Adipose tissue (tissue), 3 donors: Measurements from ENCODE around the gene TNKS1BP1. TPM values are rescaled to one million over a fixed set of nuclear protein-coding genes. Genes with fewer than 3 reads are reported as not detected.

ENCODE experiments used
- H3K27ac ChIP-seq: one replicate; pipeline ENCODE4 v1.5.1; 2013; ENCODE audit warnings: low read depth, low read length
- WGBS, 3 donors: extraction: QIAGEN DNeasy Blood & Tissue Kit; methylation state at CpG; one replicate each; pipeline ENCODE4 v1.1.7; 2013; 5-methylcytosine and 5-hydroxymethylcytosine counted together
- polyA plus RNA-seq, 3 donors: library from polyadenylated mRNA; stranded (reverse); fragments of 200-250 nt; gene quantifications; one replicate each; pipeline ENCODE4 v1.2.3, GENCODE V29; 2013
- donor health status: healthy with polysubstance abuse.
- donor health status: Bipolar disorder and iron deficiency.
- donor health status: healthy.

TNKS1BP1 gene
- polyA plus RNA-seq, 3 donors, result 69.8 to 237 (median 176) TPM

DNA sequence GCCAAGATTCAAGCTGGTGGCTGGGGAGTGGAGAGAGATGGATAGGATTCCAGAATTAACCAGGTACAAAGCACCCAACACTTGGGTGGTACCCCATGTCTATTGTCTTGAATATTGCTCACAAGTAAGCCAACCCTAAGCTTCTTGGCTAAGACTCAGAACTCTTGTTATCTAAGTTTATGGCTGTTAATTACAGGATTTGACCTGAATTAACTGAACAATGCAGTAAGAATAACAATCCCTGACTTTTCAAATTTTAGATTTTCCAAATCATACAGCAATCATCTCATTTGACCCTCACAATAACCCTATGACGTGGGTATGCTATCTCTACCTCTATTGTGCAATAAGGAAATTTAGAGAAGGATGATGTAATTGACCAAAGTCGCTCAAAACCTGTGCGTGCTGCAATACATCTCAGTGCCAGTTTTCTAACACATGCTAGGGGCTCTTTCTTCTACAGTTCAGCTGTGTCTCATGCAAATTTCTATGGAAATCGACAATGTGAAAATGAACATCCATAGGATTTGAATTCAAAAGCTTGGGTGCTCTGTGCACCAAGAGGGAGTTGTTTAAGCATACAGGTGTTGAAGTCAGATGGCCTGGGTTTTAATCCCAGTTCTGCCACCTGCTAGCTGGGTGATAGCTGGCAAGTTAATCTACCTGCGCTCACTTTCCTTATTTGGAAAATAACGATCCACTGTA is 47.6 kb downstream of the TNKS1BP1 start:
- WGBS, 3 donors, result 49 to 55% (median 50%) methylated on average over 6 of the region's 6 CpGs
- no peak overlapping the region for H3K27ac ChIP-seq

DNA sequence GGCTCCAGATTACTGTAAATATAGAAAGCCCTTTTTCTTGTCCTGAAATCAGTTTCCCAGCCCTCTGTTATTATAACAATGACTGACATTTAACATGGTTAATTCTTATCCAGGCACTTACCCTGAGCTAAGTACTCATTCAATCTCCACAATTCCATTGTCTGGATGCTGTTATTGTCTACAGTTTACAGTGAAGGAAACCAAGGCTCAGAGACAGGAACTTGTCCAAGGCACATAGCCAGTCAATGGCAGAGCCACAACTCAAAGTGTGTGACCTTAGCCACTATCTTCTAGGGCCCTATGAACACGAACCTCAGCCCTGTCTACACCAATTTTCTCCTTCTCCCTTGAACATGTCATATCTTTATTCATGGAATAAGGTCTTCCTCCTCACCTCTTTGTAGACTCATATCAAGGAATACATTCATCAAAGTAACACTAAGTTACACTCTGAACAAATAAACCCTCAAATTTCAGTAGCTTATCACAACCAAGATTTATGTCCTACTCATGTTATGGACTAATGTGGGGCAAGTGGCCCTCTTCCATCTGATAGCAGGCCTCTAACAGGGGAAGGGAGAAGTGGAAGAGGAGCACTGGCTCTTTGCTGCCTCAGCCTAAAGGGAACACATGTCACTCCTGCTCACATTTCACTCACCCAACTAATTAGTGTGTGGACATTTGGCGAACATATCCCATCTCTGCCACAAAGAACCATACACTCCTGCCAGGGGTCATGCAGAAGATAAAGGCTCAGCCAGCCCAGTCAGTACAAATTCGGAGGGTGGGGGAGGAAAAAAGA is 48.4 kb downstream of the TNKS1BP1 start:
- WGBS, 3 donors, result 64 to 67% (median 66%) methylated on average over 3 of the region's 3 CpGs
- no peak overlapping the region for H3K27ac ChIP-seq

- no peak overlapping the region for H3K27ac ChIP-seq
- 44 to 54% (median 47%) methylated on average over 3 of the region's 3 CpGs for WGBS, 3 donors
Observed at GRCh38 chr11:57275582-57275981, 49.2 kb downstream of the TNKS1BP1 start.

GRCh38 chr11:57274904-57275498 is 49.8 kb downstream of the TNKS1BP1 start:
- H3K27ac ChIP-seq, result no peak overlapping the region
- WGBS, 3 donors, result 36 to 41% (median 39%) methylated on average over 1 of the region's 1 CpG

- WGBS, 3 donors, result 92 to 95% (median 93%) methylated on average over 4 of the region's 4 CpGs
Observed at GRCh38 chr11:57273448-57274058, 51.2 kb downstream of the TNKS1BP1 start.

GRCh38 chr11:57269571-57270021 is 55.2 kb downstream of the TNKS1BP1 start:
- H3K27ac ChIP-seq, result no peak overlapping the region
- WGBS, 3 donors, result 9 to 36% (median 19%) methylated on average over 3 of the region's 3 CpGs

More at GRCh38 chr11:57273448-57274058, 51.2 kb downstream of the TNKS1BP1 start:
- no peak overlapping the region for H3K27ac ChIP-seq

DNA sequence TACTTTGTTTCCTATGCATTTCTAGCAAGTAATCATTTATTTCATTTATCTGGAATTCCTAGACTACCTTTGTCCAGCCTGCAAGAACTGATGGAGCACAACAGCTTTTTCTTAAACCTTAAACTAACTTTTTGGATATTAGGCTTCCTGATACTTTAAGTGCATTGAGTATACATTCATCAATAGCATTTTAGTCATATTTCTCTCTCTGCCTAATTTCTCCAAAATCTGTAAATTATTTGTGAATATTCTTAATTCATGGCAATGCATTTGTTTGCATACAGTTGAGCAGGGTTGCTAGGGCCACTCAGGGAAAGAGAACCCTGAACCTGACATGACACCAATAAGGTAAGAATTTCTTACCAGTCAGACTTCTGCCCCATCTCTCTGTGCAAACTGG is 58.6 kb downstream of the TNKS1BP1 start:
- H3K27ac ChIP-seq, result no peak overlapping the region

DNA sequence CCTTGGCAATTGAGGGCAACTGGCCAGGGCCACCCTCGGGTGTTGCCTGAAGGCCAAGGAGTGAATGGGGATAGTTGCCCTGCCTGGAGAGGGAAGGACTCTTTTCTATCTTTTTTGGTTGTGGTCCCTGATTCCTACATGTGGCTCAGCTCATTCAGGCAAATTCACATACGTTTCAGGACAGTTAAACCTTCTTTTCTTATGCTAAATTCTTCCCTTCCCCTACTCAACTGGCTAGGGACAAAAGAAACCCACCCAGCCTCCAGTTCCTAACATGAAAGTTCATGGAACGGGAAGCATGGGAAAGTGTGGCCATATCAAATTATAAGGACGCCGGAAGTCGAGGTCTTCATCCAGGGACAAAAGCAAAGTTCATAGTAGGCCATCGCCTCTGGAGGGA is 61.4 kb downstream of the TNKS1BP1 start:
- WGBS, 3 donors, result 86 to 92% (median 89%) methylated on average over 7 of the region's 7 CpGs
- no peak overlapping the region for H3K27ac ChIP-seq

- WGBS, 3 donors, result 71 to 73% (median 73%) methylated on average over 4 of the region's 4 CpGs
- no peak overlapping the region for H3K27ac ChIP-seq
Observed at GRCh38 chr11:57262157-57262556, 62.6 kb downstream of the TNKS1BP1 start.

GRCh38 chr11:57260937-57261783 is 63.6 kb downstream of the TNKS1BP1 start:
- 46 to 57% (median 54%) methylated on average over 5 of the region's 5 CpGs for WGBS, 3 donors
- H3K27ac ChIP-seq, result no peak overlapping the region

GRCh38 chr11:57256119-57256518 is 68.6 kb downstream of the TNKS1BP1 start:
- H3K27ac ChIP-seq, result no peak overlapping the region

DNA sequence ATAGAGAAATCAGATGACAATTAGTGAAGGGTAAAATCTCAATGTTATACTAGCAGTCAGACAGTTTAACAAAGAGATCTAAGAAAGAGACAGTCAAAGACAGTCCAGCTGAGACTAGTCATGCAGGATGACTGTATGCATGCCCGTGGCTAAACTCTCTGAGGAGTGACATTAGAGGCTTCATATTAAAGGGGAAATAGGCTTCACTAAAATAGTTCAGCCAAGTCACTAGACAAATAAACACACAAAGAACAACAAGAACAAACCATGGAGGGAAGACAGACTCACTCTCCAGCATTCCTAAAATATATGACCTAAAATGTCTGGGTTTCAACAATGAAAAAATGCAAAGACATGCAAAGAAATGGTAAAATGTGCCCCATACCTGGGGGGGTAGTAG is 69.1 kb downstream of the TNKS1BP1 start:
- H3K27ac ChIP-seq, result no peak overlapping the region
- 22 to 51% (median 34%) methylated on average over 1 of the region's 1 CpG for WGBS, 3 donors

- H3K27ac ChIP-seq, result no peak overlapping the region
Observed at GRCh38 chr11:57254631-57255030, 70.1 kb downstream of the TNKS1BP1 start.

DNA sequence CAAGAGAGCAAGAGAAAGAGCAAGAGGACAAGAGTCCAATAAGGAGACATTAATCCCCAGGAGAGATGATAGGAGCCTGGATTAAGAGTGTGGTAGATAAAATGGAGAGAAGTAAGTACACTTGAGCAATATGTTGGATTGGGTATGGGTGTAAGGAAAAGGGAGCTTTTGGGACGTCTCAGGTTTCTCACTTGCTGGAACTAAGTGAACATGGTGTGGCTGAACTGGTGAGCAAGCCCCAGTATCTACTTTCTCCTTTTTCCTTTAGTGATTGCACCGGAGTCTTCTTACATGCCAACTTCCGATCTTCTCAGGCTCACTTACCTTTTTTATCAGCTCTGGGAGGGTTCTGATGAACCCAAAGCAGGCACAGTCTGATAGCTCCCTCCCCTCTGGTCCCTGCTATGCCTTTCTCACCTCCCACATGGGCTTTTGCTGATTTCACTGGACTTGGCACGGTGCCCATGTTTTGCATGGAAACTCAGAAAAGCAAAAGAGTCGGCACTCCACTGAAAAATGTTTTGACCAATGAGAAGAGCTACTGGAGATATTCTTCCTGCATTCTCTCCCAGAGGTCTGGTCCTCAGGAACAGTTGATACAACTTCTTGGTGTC is 73.2 kb downstream of the TNKS1BP1 start:
- WGBS, 3 donors, result 27 to 35% (median 32%) methylated on average over 4 to 5 of the region's 5 CpGs
- H3K27ac ChIP-seq, result no peak overlapping the region

DNA sequence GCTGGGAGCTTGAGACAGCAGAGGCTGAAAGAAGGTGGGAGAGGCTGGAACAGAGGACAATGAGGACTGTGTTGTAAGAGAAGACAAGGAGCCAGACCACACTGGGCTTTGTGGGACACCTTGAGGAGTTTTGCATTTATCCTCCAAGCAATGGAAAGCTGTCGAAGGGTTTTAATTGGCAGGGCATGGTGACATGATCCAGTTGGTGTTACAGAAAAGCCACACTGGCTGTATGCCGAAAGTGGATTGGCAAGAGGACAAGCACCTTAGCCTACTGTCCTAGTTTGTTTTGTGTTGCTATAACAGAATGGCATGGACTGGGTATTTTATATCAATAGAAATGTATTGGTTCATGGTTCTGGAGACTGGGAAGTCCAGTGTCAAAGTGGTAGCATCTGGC is 73.7 kb downstream of the TNKS1BP1 start:
- 78 to 85% (median 83%) methylated on average over 2 of the region's 2 CpGs for WGBS, 3 donors
- no peak overlapping the region for H3K27ac ChIP-seq
